K562 treated with DMSO at 1 percent for 4 hours (cell line): Measurements from ENCODE around the gene PCDHA7. TPM values are rescaled to one million over a fixed set of nuclear protein-coding genes. Genes with fewer than 3 reads are reported as not detected.

Experiments
- total RNA-seq: library from RNA; unstranded; fragments of 300-600 nt; gene quantifications from 2 replicates; pipeline ENCODE4 v1.2.3, GENCODE V29; 2022; ENCODE audit not compliant: insufficient read depth

PCDHA7 gene
- total RNA-seq, 1 experiment from 2014 or later: not detected

GRCh38 chr5:140875085-140876065 is 41.3 kb downstream of the PCDHA7 start, which contains the start of gene PCDHA12:
Gene PCDHA12 (plus strand): TSS chr5:140875308. CDS start chr5:140875473, 165 bp downstream.

DNA sequence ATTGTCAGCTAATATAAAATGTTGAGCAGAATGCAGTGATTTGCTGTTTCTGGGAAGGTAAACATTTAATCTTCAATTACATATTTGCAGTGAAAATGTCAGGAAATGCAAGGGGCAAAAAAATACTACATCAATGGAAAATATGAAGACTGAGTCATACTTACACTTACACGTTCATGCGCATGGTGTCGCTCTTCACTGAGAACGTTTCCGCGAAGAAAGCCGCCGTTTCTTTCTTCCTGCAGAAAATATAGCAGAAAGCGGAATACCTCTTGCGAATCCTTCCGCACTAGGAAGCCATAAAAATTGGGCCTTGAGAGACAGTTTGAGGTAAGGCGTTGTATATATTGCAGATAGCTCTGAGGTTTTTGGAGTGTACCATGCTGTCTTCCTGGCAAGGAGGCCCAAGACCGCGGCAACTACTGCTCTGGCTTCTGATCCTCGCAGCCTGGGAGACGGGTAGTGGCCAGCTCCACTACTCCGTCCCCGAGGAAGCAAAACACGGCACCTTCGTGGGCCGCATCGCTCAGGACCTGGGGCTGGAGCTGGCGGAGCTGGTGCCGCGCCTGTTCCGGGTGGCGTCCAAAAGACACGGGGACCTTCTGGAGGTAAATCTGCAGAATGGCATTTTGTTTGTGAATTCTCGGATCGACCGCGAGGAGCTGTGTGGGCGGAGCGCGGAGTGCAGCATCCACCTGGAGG is 48.0 kb downstream of the PCDHA7 start, which contains the start of gene PCDHA13:
TSS of gene PCDHA13 (plus strand) at position 236 of the 702 bp plus-strand sequence. CDS start at position 381, 145 bp downstream.

Other genes with a start within 250 kb of the PCDHA7 start
- gene CD14, start 201.1 kb upstream of the PCDHA7 start, total RNA-seq: 4.9 TPM in 1 of 2 replicates, not detected in the other
- 10.4 and 10.7 TPM in 2 replicates for gene TMCO6, start 194.8 kb upstream of the PCDHA7 start, total RNA-seq
- gene NDUFA2, start 186.6 kb upstream of the PCDHA7 start, total RNA-seq: 172 and 175 TPM in 2 replicates
- 149 and 176 TPM in 2 replicates for gene IK, start 186.4 kb upstream of the PCDHA7 start, total RNA-seq
- gene WDR55, start 169.4 kb upstream of the PCDHA7 start, total RNA-seq: 43.1 and 46.0 TPM in 2 replicates
- 3.3 and 7.0 TPM in 2 replicates for gene DND1, start 160.7 kb upstream of the PCDHA7 start, total RNA-seq
- gene HARS1, start 142.9 kb upstream of the PCDHA7 start, total RNA-seq: 43.5 and 55.6 TPM in 2 replicates
- 10.2 and 15.1 TPM in 2 replicates for gene HARS2, start 142.8 kb upstream of the PCDHA7 start, total RNA-seq
- 34.6 and 43.0 TPM in 2 replicates for gene ZMAT2, start 133.8 kb upstream of the PCDHA7 start, total RNA-seq
- gene PCDHA1, start 48.1 kb upstream of the PCDHA7 start, total RNA-seq: not detected in 2 replicates
- gene PCDHA2, start 39.4 kb upstream of the PCDHA7 start, total RNA-seq: not detected in 2 replicates
- gene PCDHA3, start 33.2 kb upstream of the PCDHA7 start, total RNA-seq: not detected in 2 replicates
- not detected in 2 replicates for gene PCDHA4, start 27.2 kb upstream of the PCDHA7 start, total RNA-seq
- gene PCDHA5, start 12.7 kb upstream of the PCDHA7 start, total RNA-seq: not detected in 2 replicates
- not detected in 2 replicates for gene PCDHA6, start 6.3 kb upstream of the PCDHA7 start, total RNA-seq
- gene PCDHA8, start 6.9 kb downstream of the PCDHA7 start, total RNA-seq: not detected in 2 replicates
- gene PCDHA9, start 14.1 kb downstream of the PCDHA7 start, total RNA-seq: not detected in 2 replicates
- gene PCDHA10, start 21.6 kb downstream of the PCDHA7 start, total RNA-seq: not detected in 2 replicates
- gene PCDHA11, start 34.7 kb downstream of the PCDHA7 start, total RNA-seq: not detected in 2 replicates
- not detected in 2 replicates for gene PCDHA12, start 41.0 kb downstream of the PCDHA7 start, total RNA-seq
- gene PCDHA13, start 47.9 kb downstream of the PCDHA7 start, total RNA-seq: not detected in 2 replicates
- not detected in 2 replicates for gene PCDHAC1, start 92.0 kb downstream of the PCDHA7 start, total RNA-seq
- gene PCDHAC2, start 132.2 kb downstream of the PCDHA7 start, total RNA-seq: not detected in 2 replicates
- not detected in 2 replicates for gene PCDHB1, start 217.1 kb downstream of the PCDHA7 start, total RNA-seq